NCI-H1436 (cell line): ENCODE results near the gene MRLN.
"Not testable (repeated sequence)": the region's sequence is repeated elsewhere in the genome, so short reads cannot be mapped to it uniquely, and the experiment has no call there.

Source experiments
- DNase-seq: peaks from one replicate; lab custom pipeline; 2025; lab: John Stamatoyannopoulos, UW

Gene MRLN

GRCh38 chr10:59753267-59753666 lies at the start of gene MRLN:
Gene MRLN, minus strand, starts transcription at chr10:59753455.
- DNase-seq, result no peak

GRCh38 chr10:59801171-59801570 lies 47.9 kb upstream of the MRLN start:
- no peak for DNase-seq

GRCh38 chr10:59799421-59799820 lies 46.2 kb upstream of the MRLN start:
- DNase-seq, result no peak

GRCh38 chr10:59793919-59794318 lies 40.7 kb upstream of the MRLN start:
- no peak for DNase-seq

- DNase-seq, result no peak
Observed at GRCh38 chr10:59792812-59793211, 39.6 kb upstream of the MRLN start.

- no peak for DNase-seq
Observed at GRCh38 chr10:59791601-59792000, 38.3 kb upstream of the MRLN start.

- DNase-seq, result not testable (repeated sequence)
Observed at GRCh38 chr10:59790080-59790479, 36.8 kb upstream of the MRLN start.

GRCh38 chr10:59788914-59789313 lies 35.7 kb upstream of the MRLN start:
- not testable (repeated sequence) for DNase-seq

- not testable (repeated sequence) for DNase-seq
Observed at GRCh38 chr10:59787032-59787431, 33.8 kb upstream of the MRLN start.

- DNase-seq, result not testable (repeated sequence)
Observed at GRCh38 chr10:59785476-59785875, 32.2 kb upstream of the MRLN start.

- DNase-seq, result no peak
Observed at GRCh38 chr10:59781511-59781910, 28.3 kb upstream of the MRLN start.

- DNase-seq, result no peak
Observed at GRCh38 chr10:59779756-59780533, 26.7 kb upstream of the MRLN start.

- DNase-seq, result no peak
Observed at GRCh38 chr10:59774451-59774850, 21.2 kb upstream of the MRLN start.

GRCh38 chr10:59773088-59773487 lies 19.8 kb upstream of the MRLN start:
- no peak for DNase-seq

GRCh38 chr10:59771162-59771807 lies 18.0 kb upstream of the MRLN start:
- no peak for DNase-seq

- no peak for DNase-seq
Observed at GRCh38 chr10:59770689-59771088, 17.4 kb upstream of the MRLN start.

- no peak for DNase-seq
Observed at GRCh38 chr10:59762505-59762904, 9.2 kb upstream of the MRLN start.

GRCh38 chr10:59757966-59758365 lies 4.7 kb upstream of the MRLN start:
- no peak for DNase-seq

- DNase-seq, result no peak
Observed at GRCh38 chr10:59754951-59755350, 1.7 kb upstream of the MRLN start.

- DNase-seq, result no peak
Observed at GRCh38 chr10:59752278-59752940, 846 bp downstream of the MRLN start.

GRCh38 chr10:59750155-59750945 lies 2.9 kb downstream of the MRLN start:
- DNase-seq, result no peak

- DNase-seq, result no peak
Observed at GRCh38 chr10:59748834-59749233, 4.4 kb downstream of the MRLN start.
